Gastroesophageal sphincter (tissue), 3 donors: ENCODE data around the gene VWA7.

Source experiments
- CTCF ChIP-seq, 4 experiments: fragments of 200-600 bp in 2 of 4; fragments of 450-650 bp in 2 of 4; sonication (generic) in 1 of 4; IDR thresholded peaks; one replicate each; pipeline ENCODE4 v1.5.1; 2017 to 2019; ENCODE audit warnings: antibody characterized with exemption in 4 of 4, mild to moderate bottlenecking in 2 of 4, moderate library complexity in 2 of 4
- POLR2A ChIP-seq, 2 donors: fragments of 450-650 bp; IDR thresholded peaks; one replicate each; pipeline ENCODE4 v1.6.1; 2017; ENCODE audit warnings: antibody characterized with exemption in 2 of 2, mild to moderate bottlenecking in 2 of 2, moderate library complexity in 1 of 2
- POLR2AphosphoS5 ChIP-seq: sonication (generic); formaldehyde crosslinking; IDR thresholded peaks from one replicate; pipeline ENCODE4 v1.6.1; 2017; ENCODE audit warnings: antibody characterized with exemption

GRCh38 chr6:31734247-31734820 lies 42.8 kb downstream of the VWA7 start:
- no peak for TF ChIP-seq CTCF (IDR thresholded peaks at IDR 0.05)
- TF ChIP-seq POLR2AphosphoS5, result no peak
- TF ChIP-seq POLR2A (IDR thresholded peaks at IDR 0.05), result no peak
